Measurements from ENCODE around the gene PGAP6. TPM values are rescaled to one million over a fixed set of nuclear protein-coding genes. Genes with fewer than 3 reads are reported as not detected.

Gene PGAP6
- total RNA-seq (2021; fragmentation: NEBNext Ultra II Directional; extraction: Animal tissue kit (Norgen Biotek cat#: 25700)): 86.8 and 92.9 TPM in 2 replicates
- polyA plus RNA-seq (2011; rRNA removed): 364 and 441 TPM in 2 replicates
- polyA plus RNA-seq (2011; cell fraction: cytosol; rRNA removed): 227 TPM
- polyA plus RNA-seq (2011; cell fraction: nucleus; rRNA removed): 362 TPM
- polyA plus RNA-seq (2012, experiment 1 of 2): 72.3 to 126 TPM (median 121 TPM) in 4 replicates
- polyA plus RNA-seq (2012, experiment 2 of 2): 70.7 TPM
- polyA plus RNA-seq (2013, experiment 1 of 2): 90.3 TPM
- polyA plus RNA-seq (2013, experiment 2 of 2): 94.9 TPM
- polyA minus RNA-seq (2011; rRNA and poly(A)+ RNA removed): 167 and 180 TPM in 2 replicates
- polyA minus RNA-seq (2011; cell fraction: cytosol; rRNA and poly(A)+ RNA removed): 106 TPM
- 104 TPM for polyA minus RNA-seq (2011; cell fraction: nucleus; rRNA and poly(A)+ RNA removed)
- long read RNA-seq, experiment 1, transcript TMEM8A-204 (13 exons, 3,691 nt): major isoform, 19 of 71 reads
- long read RNA-seq, experiment 1, partial matches to known transcripts: 30 of 71 reads
- long read RNA-seq, experiment 1, other reads (novel, unspliced or antisense): 22 of 71 reads
- long read RNA-seq, experiment 2, partial matches to known transcripts: 2 of 5 reads
- long read RNA-seq, experiment 2, other reads (novel, unspliced or antisense): 3 of 5 reads

GRCh38 chr16:381789-382717 lies at the start of gene PGAP6:
Gene PGAP6, minus strand, starts transcription at chr16:381978. Its CDS starts 157 bp downstream, at chr16:381821.
- H3K79me1 ChIP-seq (ENCODE audit: low read depth, low read length): peaks cover 4% of the 10 kb centered on the region; the same call in 1 of the 2 replicates
- H2BK5ac ChIP-seq (ENCODE audit: low read depth, low read length): peak within 1 kb of the TSS; percentile 87; the same call in 1 of the 2 replicates
- peaks cover 0 to 3% (median under 1%) of the 10 kb centered on the region in 4 experiments; a peak in 2 of 7 replicates for H3K27me3 ChIP-seq (replicated peaks in 1 of 4; ENCODE audit: control insufficient read depth in 3 of 4, extremely low read depth in 1 of 4, insufficient read depth in 3 of 4, low read length in 3 of 4)
- H2BK12ac ChIP-seq (ENCODE audit: low read depth, low read length): peak within 1 kb of the TSS; percentile 84; the same call in 1 of the 2 replicates
- peaks cover 13% of the 10 kb centered on the region for H3K23me2 ChIP-seq (ENCODE audit: low read depth, low read length)
- CTCF ChIA-PET (ENCODE audit: partially characterized antibody): interaction anchor here (0.6 to 2.5 kb wide), 3 partner anchors 10 to 150 kb away, joined by 3 to 12 read pairs (median 7); no protein-coding TSS in a partner anchor
- peaks cover 0 to 7% (median under 1%) of the 10 kb centered on the region in 4 experiments; a peak in 3 of 8 replicates for H3K36me3 ChIP-seq (ENCODE audit: control insufficient read depth in 2 of 4, insufficient read depth in 4 of 4, low read length in 3 of 4)
- peak within 1 kb of the TSS; percentile 59 to 99 (median 82) for H3K4me3 ChIP-seq (ENCODE audit: extremely low read depth in 1 of 4, insufficient read depth in 2 of 4, low read depth in 3 of 4, low read length in 4 of 4)
- H4K8ac ChIP-seq (ENCODE audit: extremely low read depth, insufficient read depth, low read length): no peak within 1 kb of the TSS
- peak within 1 kb of the TSS; percentile 93 to 95 for H3K4me2 ChIP-seq (ENCODE audit: insufficient read depth in 1 of 2, low read depth in 2 of 2, low read length in 2 of 2)
- no peak within 1 kb of the TSS for H3K14ac ChIP-seq (ENCODE audit: insufficient read length)
- peak within 1 kb of the TSS; percentile 72 for H2BK120ac ChIP-seq (replicated peaks; ENCODE audit: low read depth, low read length)
- peaks cover 8 to 28% (median 19%) of the 10 kb centered on the region in 4 experiments for H3K4me1 ChIP-seq (replicated peaks in 1 of 4; ENCODE audit: control insufficient read depth in 3 of 4, insufficient read depth in 4 of 4, low read length in 3 of 4)
- H3K56ac ChIP-seq (replicated peaks; ENCODE audit: insufficient read length, low read depth, low read length): peak within 1 kb of the TSS; percentile 90
- peak within 1 kb of the TSS; percentile 53 for H4K5ac ChIP-seq (ENCODE audit: insufficient read length, low read depth, low read length)
- POLR2A ChIA-PET (ENCODE audit: partially characterized antibody): interaction anchor here (0.8 to 7.3 kb wide), 8 partner anchors 10 to 299 kb away, joined by 3 to 67 read pairs (median 8); partner anchors contain the start of genes DECR2, MRPL28 and NME4
- peak within 1 kb of the TSS; percentile 37 for H4K91ac ChIP-seq (replicated peaks; ENCODE audit: insufficient read length, low read length)
- H2BK20ac ChIP-seq (ENCODE audit: low read length): no peak within 1 kb of the TSS
- H4K20me1 ChIP-seq (replicated peaks in 1 of 2; ENCODE audit: control insufficient read depth in 1 of 2, insufficient read depth in 2 of 2, low read length in 2 of 2): peaks cover 11 to 14% of the 10 kb centered on the region in 2 experiments
- DNase-seq (ENCODE audit: low read depth in 1 of 2, low spot score in 2 of 2) (peak in 1 of 2 experiments; percentile 70), FAIRE-seq (no peak)
- H2AK5ac ChIP-seq (ENCODE audit: low read depth, low read length): 0 out of 2 replicates have a peak within 1 kb of the TSS, but pooled peaks have one; percentile 24
- H3K18ac ChIP-seq (ENCODE audit: extremely low read depth, low read length): peak within 1 kb of the TSS; percentile 78
- no peak within 1 kb of the TSS for H3K23ac ChIP-seq (ENCODE audit: insufficient read length)
- peaks cover 0 to 24% of the 10 kb centered on the region in 2 experiments; a peak in 2 of 4 replicates for H3K79me2 ChIP-seq (ENCODE audit: control insufficient read depth in 1 of 2, insufficient read depth in 2 of 2, low read length in 2 of 2)
- no peaks in the 10 kb centered on the region for H3K9me3 ChIP-seq (ENCODE audit: insufficient read depth in 2 of 2, low read depth in 1 of 2, low read length in 1 of 2)
- H2BK15ac ChIP-seq (ENCODE audit: low read length): peak within 1 kb of the TSS; percentile 99
- H3K9ac ChIP-seq (replicated peaks in 1 of 4; ENCODE audit: extremely low read depth in 1 of 4, low read depth in 3 of 4, low read length in 3 of 4): peak within 1 kb of the TSS; percentile 42 to 94 (median 51)
- peak within 1 kb of the TSS; percentile 30 for H3K4ac ChIP-seq (replicated peaks; ENCODE audit: insufficient read length, low read depth, low read length)
- no peak within 1 kb of the TSS for H2AFZ ChIP-seq (ENCODE audit: low read length)
- peak within 1 kb of the TSS; percentile 37; the same call in 1 of the 2 replicates for H3K27ac ChIP-seq (ENCODE audit: low read depth, low read length)
- WGBS, 2 experiments (ENCODE audit: extremely low coverage in 1 of 2, insufficient coverage in 1 of 2, insufficient read length in 1 of 2, insufficient replicate concordance in 2 of 2, low coverage in 1 of 2, low lambda C conversion rate in 2 of 2, missing lambda C conversion rate in 1 of 2): 1% methylated on average over 24 of the region's 123 CpGs; no CpG with 5 or more reads in 1 of the 2 experiments
- TF ChIP-seq CBX8 (IDR thresholded peaks at IDR 0.05; ENCODE audit: borderline replicate concordance, low read depth, low read length) (no peak), RFX5 (IDR thresholded peaks at IDR 0.05; ENCODE audit: borderline replicate concordance, low read depth, low read length) (no peak), PHF8 (conservative IDR thresholded peaks at IDR 0.05; ENCODE audit: low read depth, low read length) (peak; percentile 51; the same call in 1 of the 2 replicates), CREB1 (IDR thresholded peaks at IDR 0.05) (0 out of 2 replicates have a peak, but pooled peaks have one; percentile 20), HDAC2 (IDR thresholded peaks at IDR 0.05; ENCODE audit: borderline replicate concordance in 1 of 2, low read depth in 2 of 2, low read length in 2 of 2) (peak; percentile 6 to 71; a peak in 1 of 4 replicates), EZH2 (IDR thresholded peaks at IDR 0.05; ENCODE audit: low read depth, low read length, severe bottlenecking) (no peak)

All from H1 (cell line).